ENCODE measurements around the gene MVB12A. TPM values are rescaled to one million over a fixed set of nuclear protein-coding genes. Genes with fewer than 3 reads are reported as not detected.

Gene MVB12A
- total RNA-seq, 1 donor from 2014 or later, result 41.0 TPM

GRCh38 chr19:17418710-17419109, 1.1 kb upstream of the MVB12A start:
- Histone ChIP-seq H3K9ac (ENCODE audit: low read length) (no peak overlapping the region), H3K27ac (ENCODE audit: low read depth, low read length) (no peak overlapping the region), H3K9me3 (ENCODE audit: insufficient read depth, low read depth, low read length) (no peaks in the 10 kb centered on the region), H2AFZ (ENCODE audit: low read depth, low read length) (no peak overlapping the region), H3K27me3 (ENCODE audit: insufficient read depth, low read length) (peaks cover 17% of the 10 kb centered on the region), H3K79me2 (ENCODE audit: insufficient read depth, low read length) (peaks cover 6% of the 10 kb centered on the region), H3K4me2 (ENCODE audit: low read length) (peak overlapping the region; percentile 91), H4K20me1 (ENCODE audit: insufficient read depth, low read length) (no peaks in the 10 kb centered on the region), H3K36me3 (ENCODE audit: insufficient read depth, low read length) (no peaks in the 10 kb centered on the region), H3K4me1 (ENCODE audit: insufficient read depth, low read length) (peaks cover 4% of the 10 kb centered on the region), H3K4me3 (ENCODE audit: insufficient read depth, low read depth, low read length) (no peak overlapping the region)
- Mint-ChIP-seq H3K4me1 (ENCODE audit: low read depth, unreplicated experiment) (peaks cover 1% of the 10 kb centered on the region), H3K9me3 (ENCODE audit: unreplicated experiment) (no peaks in the 10 kb centered on the region), H3K27me3 (ENCODE audit: low read depth, unreplicated experiment) (no peaks in the 10 kb centered on the region), H3K36me3 (ENCODE audit: low read depth, unreplicated experiment) (peaks cover 12% of the 10 kb centered on the region), H3K4me3 (ENCODE audit: unreplicated experiment) (peak overlapping the region; percentile 89), H3K27ac (ENCODE audit: unreplicated experiment) (peak overlapping the region; percentile 95)
- DNase-seq (ENCODE audit: low read depth) (no peak), FAIRE-seq (no peak)
- no peak for TF ChIP-seq EZH2 (IDR thresholded peaks at IDR 0.05; ENCODE audit: insufficient read depth, low read length)
- TF ChIP-seq, protein P1, sequence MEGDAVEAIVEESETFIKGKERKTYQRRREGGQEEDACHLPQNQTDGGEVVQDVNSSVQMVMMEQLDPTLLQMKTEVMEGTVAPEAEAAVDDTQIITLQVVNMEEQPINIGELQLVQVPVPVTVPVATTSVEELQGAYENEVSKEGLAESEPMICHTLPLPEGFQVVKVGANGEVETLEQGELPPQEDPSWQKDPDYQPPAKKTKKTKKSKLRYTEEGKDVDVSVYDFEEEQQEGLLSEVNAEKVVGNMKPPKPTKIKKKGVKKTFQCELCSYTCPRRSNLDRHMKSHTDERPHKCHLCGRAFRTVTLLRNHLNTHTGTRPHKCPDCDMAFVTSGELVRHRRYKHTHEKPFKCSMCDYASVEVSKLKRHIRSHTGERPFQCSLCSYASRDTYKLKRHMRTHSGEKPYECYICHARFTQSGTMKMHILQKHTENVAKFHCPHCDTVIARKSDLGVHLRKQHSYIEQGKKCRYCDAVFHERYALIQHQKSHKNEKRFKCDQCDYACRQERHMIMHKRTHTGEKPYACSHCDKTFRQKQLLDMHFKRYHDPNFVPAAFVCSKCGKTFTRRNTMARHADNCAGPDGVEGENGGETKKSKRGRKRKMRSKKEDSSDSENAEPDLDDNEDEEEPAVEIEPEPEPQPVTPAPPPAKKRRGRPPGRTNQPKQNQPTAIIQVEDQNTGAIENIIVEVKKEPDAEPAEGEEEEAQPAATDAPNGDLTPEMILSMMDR (IDR thresholded peaks at IDR 0.05; ENCODE audit: insufficient read depth, low read depth, low read length), result no peak

DNA sequence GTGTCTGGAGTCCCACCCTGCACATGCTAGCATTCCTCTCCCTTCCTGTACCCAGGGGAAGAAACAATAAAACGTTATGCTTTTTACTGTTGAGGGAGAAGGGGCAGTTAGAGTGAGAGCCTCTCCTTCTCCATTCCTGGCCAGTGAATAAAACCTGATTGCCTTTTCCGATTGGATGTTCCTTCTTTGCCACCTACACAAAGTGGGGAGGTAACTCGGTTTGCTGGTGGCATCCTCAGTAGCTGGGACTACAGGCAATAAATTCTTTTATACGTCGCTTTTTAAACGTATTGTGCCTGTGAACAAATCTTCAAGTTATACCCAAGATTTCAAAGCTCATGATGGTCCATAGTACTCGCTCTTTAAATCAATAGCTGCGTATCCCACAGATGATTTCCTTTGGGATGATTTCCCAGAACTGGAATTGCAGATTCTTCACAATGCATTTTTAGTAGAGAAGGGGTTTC, 660 bp upstream of the MVB12A start:
- Mint-ChIP-seq H3K27me3 (ENCODE audit: low read depth, unreplicated experiment) (no peaks in the 10 kb centered on the region), H3K4me1 (ENCODE audit: low read depth, unreplicated experiment) (peaks cover 1% of the 10 kb centered on the region), H3K4me3 (ENCODE audit: unreplicated experiment) (peak overlapping the region; percentile 89), H3K36me3 (ENCODE audit: low read depth, unreplicated experiment) (peaks cover 13% of the 10 kb centered on the region), H3K9me3 (ENCODE audit: unreplicated experiment) (no peaks in the 10 kb centered on the region), H3K27ac (ENCODE audit: unreplicated experiment) (peak overlapping the region; percentile 95)
- Histone ChIP-seq H3K9me3 (ENCODE audit: insufficient read depth, low read depth, low read length) (no peaks in the 10 kb centered on the region), H3K4me1 (ENCODE audit: insufficient read depth, low read length) (peaks cover 4% of the 10 kb centered on the region), H3K27ac (ENCODE audit: low read depth, low read length) (peak overlapping the region; percentile 40), H3K4me2 (ENCODE audit: low read length) (peak overlapping the region; percentile 91), H2AFZ (ENCODE audit: low read depth, low read length) (peak overlapping the region; percentile 83), H3K4me3 (ENCODE audit: insufficient read depth, low read depth, low read length) (peak overlapping the region; percentile 60), H3K27me3 (ENCODE audit: insufficient read depth, low read length) (peaks cover 14% of the 10 kb centered on the region), H3K79me2 (ENCODE audit: insufficient read depth, low read length) (peaks cover 6% of the 10 kb centered on the region), H3K9ac (ENCODE audit: low read length) (peak overlapping the region; percentile 72), H3K36me3 (ENCODE audit: insufficient read depth, low read length) (no peaks in the 10 kb centered on the region), H4K20me1 (ENCODE audit: insufficient read depth, low read length) (no peaks in the 10 kb centered on the region)
- FAIRE-seq (no peak), DNase-seq (ENCODE audit: low read depth) (no peak)
- TF ChIP-seq EZH2 (IDR thresholded peaks at IDR 0.05; ENCODE audit: insufficient read depth, low read length), result no peak
- TF ChIP-seq, protein P1 (IDR thresholded peaks at IDR 0.05; ENCODE audit: insufficient read depth, low read depth, low read length), result no peak

- H4K20me1 ChIP-seq (ENCODE audit: insufficient read depth, low read length), result no peaks in the 10 kb centered on the region
- TF ChIP-seq, protein P1 (IDR thresholded peaks at IDR 0.05; ENCODE audit: insufficient read depth, low read depth, low read length), result no peak
- TF ChIP-seq EZH2 (IDR thresholded peaks at IDR 0.05; ENCODE audit: insufficient read depth, low read length), result no peak
- Mint-ChIP-seq H3K4me3 (ENCODE audit: unreplicated experiment) (peak overlapping the region; percentile 89), H3K9me3 (ENCODE audit: unreplicated experiment) (no peaks in the 10 kb centered on the region), H3K36me3 (ENCODE audit: low read depth, unreplicated experiment) (peaks cover 8% of the 10 kb centered on the region), H3K27ac (ENCODE audit: unreplicated experiment) (peak overlapping the region; percentile 92), H3K27me3 (ENCODE audit: low read depth, unreplicated experiment) (no peaks in the 10 kb centered on the region), H3K4me1 (ENCODE audit: low read depth, unreplicated experiment) (peaks cover 1% of the 10 kb centered on the region)
- peaks cover 4% of the 10 kb centered on the region for H3K4me1 ChIP-seq (ENCODE audit: insufficient read depth, low read length)
- peaks cover 6% of the 10 kb centered on the region for H3K79me2 ChIP-seq (ENCODE audit: insufficient read depth, low read length)
- FAIRE-seq (no peak), DNase-seq (ENCODE audit: low read depth) (no peak)
- peak overlapping the region; percentile 91 for H3K4me2 ChIP-seq (ENCODE audit: low read length)
- peak overlapping the region; percentile 75 for H3K4me3 ChIP-seq (ENCODE audit: insufficient read depth, low read depth, low read length)
- H2AFZ ChIP-seq (ENCODE audit: low read depth, low read length), result peak overlapping the region; percentile 97
- no peak overlapping the region for H3K27ac ChIP-seq (ENCODE audit: low read depth, low read length)
- H3K36me3 ChIP-seq (ENCODE audit: insufficient read depth, low read length), result no peaks in the 10 kb centered on the region
- peak overlapping the region; percentile 76 for H3K9ac ChIP-seq (ENCODE audit: low read length)
- H3K27me3 ChIP-seq (ENCODE audit: insufficient read depth, low read length), result peaks cover 4% of the 10 kb centered on the region
- no peaks in the 10 kb centered on the region for H3K9me3 ChIP-seq (ENCODE audit: insufficient read depth, low read depth, low read length)
These were observed 653 bp downstream of the MVB12A start for GRCh38 chr19:17420475-17420924.
